Activated naive CD4-positive, alpha-beta T cell treated with anti-CD3 and anti-CD28 coated beads, Interleukin-2, amount 50 U/mL, for 24 hours (primary cell): Measurements from ENCODE around the gene ARF6.
"Not testable (repeated sequence)": the region's sequence is repeated elsewhere in the genome, so short reads cannot be mapped to it uniquely, and the experiment has no call there.

Experiments used
- H3K27ac Mint-ChIP-seq: one replicate; pipeline ENCODE4 v1.8.0; 2021; ENCODE audit warnings: mild to moderate bottlenecking, mixed read lengths
- H3K27me3 Mint-ChIP-seq: one replicate; pipeline ENCODE4 v1.8.0; 2021; ENCODE audit warnings: mixed read lengths
- H3K36me3 Mint-ChIP-seq: one replicate; pipeline ENCODE4 v1.8.0; 2021; ENCODE audit warnings: mixed read lengths
- H3K4me1 Mint-ChIP-seq: one replicate; pipeline ENCODE4 v1.8.0; 2021; ENCODE audit warnings: mixed read lengths
- H3K4me3 Mint-ChIP-seq: one replicate; pipeline ENCODE4 v1.8.0; 2021; ENCODE audit warnings: mild to moderate bottlenecking, mixed read lengths
- H3K9me3 Mint-ChIP-seq: one replicate; pipeline ENCODE4 v1.8.0; 2021; ENCODE audit warnings: mixed read lengths

Gene ARF6

GRCh38 chr14:49918706-49919105 lies 25.8 kb downstream of the ARF6 start:
- Mint-ChIP-seq H3K4me3 (no peak overlapping the region), H3K9me3 (no peaks in the 10 kb centered on the region), H3K27ac (no peak overlapping the region), H3K36me3 (no peaks in the 10 kb centered on the region), H3K4me1 (peaks cover 8% of the 10 kb centered on the region), H3K27me3 (no peaks in the 10 kb centered on the region)

GRCh38 chr14:49919825-49920659 lies 27.2 kb downstream of the ARF6 start:
- no peaks in the 10 kb centered on the region for H3K36me3 Mint-ChIP-seq
- H3K4me3 Mint-ChIP-seq, result no peak overlapping the region
- H3K27me3 Mint-ChIP-seq, result no peaks in the 10 kb centered on the region
- no peak overlapping the region for H3K27ac Mint-ChIP-seq
- H3K9me3 Mint-ChIP-seq, result no peaks in the 10 kb centered on the region
- peaks cover 13% of the 10 kb centered on the region for H3K4me1 Mint-ChIP-seq

DNA sequence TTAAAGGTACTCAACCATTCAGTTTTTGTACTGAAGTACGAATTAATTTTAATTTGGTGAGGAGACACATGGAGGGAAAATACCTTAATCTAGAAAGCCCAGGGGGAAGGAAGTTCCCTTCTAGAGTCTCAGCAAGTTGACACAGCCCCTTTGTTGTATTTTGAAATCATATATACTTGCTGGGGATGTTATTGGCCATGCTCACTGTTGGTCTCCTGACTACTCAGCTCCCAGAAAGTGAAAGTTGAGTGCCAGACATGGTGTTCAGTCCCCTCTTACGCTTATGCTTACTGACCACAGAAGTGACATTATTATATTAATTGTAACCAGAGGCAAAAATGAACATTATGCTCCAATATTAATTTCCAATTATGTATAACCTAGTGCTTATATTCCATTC lies 28.1 kb downstream of the ARF6 start:
- Mint-ChIP-seq H3K4me1 (peaks cover 12% of the 10 kb centered on the region), H3K36me3 (no peaks in the 10 kb centered on the region), H3K9me3 (no peaks in the 10 kb centered on the region), H3K27me3 (no peaks in the 10 kb centered on the region), H3K4me3 (no peak overlapping the region), H3K27ac (no peak overlapping the region)

GRCh38 chr14:49921401-49921800 lies 28.5 kb downstream of the ARF6 start:
- H3K36me3 Mint-ChIP-seq, result no peaks in the 10 kb centered on the region
- H3K9me3 Mint-ChIP-seq, result no peaks in the 10 kb centered on the region

GRCh38 chr14:49923442-49923841 lies 30.6 kb downstream of the ARF6 start:
- peak overlapping the region; percentile 13 for H3K27ac Mint-ChIP-seq
- H3K36me3 Mint-ChIP-seq, result no peaks in the 10 kb centered on the region
- H3K27me3 Mint-ChIP-seq, result no peaks in the 10 kb centered on the region
- H3K9me3 Mint-ChIP-seq, result no peaks in the 10 kb centered on the region
- H3K4me1 Mint-ChIP-seq, result peaks cover 12% of the 10 kb centered on the region
- no peak overlapping the region for H3K4me3 Mint-ChIP-seq

More at GRCh38 chr14:49921401-49921800, 28.5 kb downstream of the ARF6 start:
- no peak overlapping the region for H3K4me3 Mint-ChIP-seq
- H3K4me1 Mint-ChIP-seq, result peaks cover 12% of the 10 kb centered on the region
- no peak overlapping the region for H3K27ac Mint-ChIP-seq
- no peaks in the 10 kb centered on the region for H3K27me3 Mint-ChIP-seq

DNA sequence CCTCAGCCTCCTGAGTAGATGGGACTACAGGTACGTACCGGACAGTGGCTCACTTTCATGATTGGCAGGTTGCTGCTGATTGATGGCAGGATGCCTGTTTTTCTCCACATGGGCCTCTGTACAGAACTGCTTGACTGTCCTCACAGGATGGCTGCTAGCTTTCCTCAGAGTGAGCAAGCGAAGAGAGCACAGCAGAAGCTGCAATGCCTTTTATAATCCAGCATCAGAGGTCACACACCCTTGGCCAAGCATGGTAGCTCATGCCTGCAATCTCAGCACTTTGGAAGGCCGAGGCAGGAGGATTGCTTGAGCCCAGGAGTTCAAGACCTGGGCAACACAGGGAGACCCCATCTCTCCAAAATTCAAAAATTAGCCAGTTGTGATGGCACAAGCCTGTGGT lies 31.0 kb downstream of the ARF6 start:
- Mint-ChIP-seq H3K27me3 (no peaks in the 10 kb centered on the region), H3K36me3 (no peaks in the 10 kb centered on the region), H3K4me3 (no peak overlapping the region), H3K4me1 (peaks cover 12% of the 10 kb centered on the region), H3K9me3 (no peaks in the 10 kb centered on the region), H3K27ac (peak overlapping the region; percentile 13)

- no peak overlapping the region for H3K27ac Mint-ChIP-seq
- no peaks in the 10 kb centered on the region for H3K36me3 Mint-ChIP-seq
- H3K27me3 Mint-ChIP-seq, result no peaks in the 10 kb centered on the region
- H3K4me1 Mint-ChIP-seq, result peaks cover 12% of the 10 kb centered on the region
- no peak overlapping the region for H3K4me3 Mint-ChIP-seq
- no peaks in the 10 kb centered on the region for H3K9me3 Mint-ChIP-seq
These were observed 32.0 kb downstream of the ARF6 start for GRCh38 chr14:49924852-49925251.

DNA sequence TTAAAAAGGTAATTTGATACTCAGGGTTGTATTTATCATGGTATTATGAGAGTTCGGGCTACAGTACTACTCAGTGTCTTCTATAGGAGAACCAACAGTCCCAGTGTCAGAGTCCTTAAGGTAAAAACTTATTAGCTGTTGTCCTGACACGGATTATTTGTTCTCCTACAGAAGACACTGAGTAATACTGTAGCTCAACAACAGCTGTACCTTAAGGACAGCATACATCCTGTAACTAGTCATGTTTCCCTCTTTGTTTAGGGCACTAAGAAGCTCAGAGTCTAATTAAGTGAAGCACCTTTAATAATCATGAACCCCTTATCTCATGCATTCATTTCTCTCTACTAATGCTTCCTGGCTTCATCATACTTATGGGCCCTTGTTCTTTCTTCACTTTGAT lies 33.9 kb downstream of the ARF6 start:
- Mint-ChIP-seq H3K9me3 (no peaks in the 10 kb centered on the region), H3K4me3 (no peak overlapping the region), H3K27me3 (no peaks in the 10 kb centered on the region), H3K36me3 (no peaks in the 10 kb centered on the region), H3K27ac (no peak overlapping the region), H3K4me1 (peaks cover 17% of the 10 kb centered on the region)

- Mint-ChIP-seq H3K4me3 (no peak overlapping the region), H3K27me3 (no peaks in the 10 kb centered on the region), H3K36me3 (no peaks in the 10 kb centered on the region), H3K27ac (no peak overlapping the region), H3K4me1 (peaks cover 17% of the 10 kb centered on the region), H3K9me3 (no peaks in the 10 kb centered on the region)
These were observed 35.1 kb downstream of the ARF6 start for GRCh38 chr14:49928015-49928414.

GRCh38 chr14:49930720-49931119 lies 37.8 kb downstream of the ARF6 start:
- H3K4me1 Mint-ChIP-seq, result peaks cover 5% of the 10 kb centered on the region
- peak overlapping the region; percentile 37 for H3K27ac Mint-ChIP-seq
- H3K4me3 Mint-ChIP-seq, result no peak overlapping the region
- H3K36me3 Mint-ChIP-seq, result no peaks in the 10 kb centered on the region
- no peaks in the 10 kb centered on the region for H3K9me3 Mint-ChIP-seq
- H3K27me3 Mint-ChIP-seq, result no peaks in the 10 kb centered on the region

DNA sequence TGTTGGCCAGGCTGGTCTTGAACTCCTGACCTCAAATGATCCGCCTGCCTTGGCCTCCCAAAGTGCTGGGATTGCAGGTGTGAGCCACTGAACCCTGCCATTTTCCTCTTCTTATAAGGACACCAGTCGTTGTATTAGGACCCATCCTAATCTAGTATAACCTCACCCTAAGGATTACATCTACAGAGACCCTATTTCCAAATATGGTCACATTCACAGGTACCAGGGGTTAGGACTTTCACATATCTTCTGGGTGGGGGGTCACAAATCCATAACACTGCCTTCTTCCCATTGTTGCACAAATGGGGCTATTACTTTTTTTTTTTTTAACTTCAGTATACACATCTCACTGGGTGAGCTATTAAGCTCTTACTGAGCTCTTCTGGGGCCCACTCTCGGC lies 38.6 kb downstream of the ARF6 start:
- Mint-ChIP-seq H3K27me3 (no peaks in the 10 kb centered on the region), H3K4me1 (peaks cover 10% of the 10 kb centered on the region), H3K27ac (no peak overlapping the region), H3K9me3 (peaks cover 4% of the 10 kb centered on the region), H3K4me3 (no peak overlapping the region), H3K36me3 (peaks cover 2% of the 10 kb centered on the region)

- Mint-ChIP-seq H3K9me3 (peaks cover 8% of the 10 kb centered on the region), H3K36me3 (peaks cover 6% of the 10 kb centered on the region), H3K4me1 (peaks cover 15% of the 10 kb centered on the region), H3K4me3 (no peak overlapping the region), H3K27me3 (no peaks in the 10 kb centered on the region), H3K27ac (no peak overlapping the region)
These were observed 40.2 kb downstream of the ARF6 start for GRCh38 chr14:49933128-49933527.

DNA sequence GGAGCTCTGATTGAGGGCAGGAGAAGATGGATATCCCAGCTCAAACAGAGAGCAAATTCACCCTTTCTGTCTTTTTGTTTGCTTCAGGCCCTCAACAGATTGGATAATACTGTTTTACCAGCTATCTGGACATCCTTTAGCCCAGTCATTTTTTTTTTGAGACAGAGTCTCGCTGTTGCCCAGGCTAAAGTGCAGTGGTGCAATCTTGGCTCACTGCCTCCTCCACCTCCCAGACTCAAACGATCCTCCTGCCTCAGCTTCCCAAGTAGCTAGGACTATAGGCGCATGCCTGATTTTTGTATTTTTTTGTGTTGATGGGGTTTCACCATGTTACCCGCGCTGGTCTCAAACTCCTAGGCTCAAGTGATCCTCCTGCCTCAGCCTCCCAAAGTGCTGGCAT lies 40.8 kb downstream of the ARF6 start:
- peak overlapping the region; percentile 23 for H3K27ac Mint-ChIP-seq
- H3K9me3 Mint-ChIP-seq, result peaks cover 8% of the 10 kb centered on the region
- H3K27me3 Mint-ChIP-seq, result no peaks in the 10 kb centered on the region
- H3K4me3 Mint-ChIP-seq, result no peak overlapping the region
- peaks cover 6% of the 10 kb centered on the region for H3K36me3 Mint-ChIP-seq
- peaks cover 15% of the 10 kb centered on the region for H3K4me1 Mint-ChIP-seq

DNA sequence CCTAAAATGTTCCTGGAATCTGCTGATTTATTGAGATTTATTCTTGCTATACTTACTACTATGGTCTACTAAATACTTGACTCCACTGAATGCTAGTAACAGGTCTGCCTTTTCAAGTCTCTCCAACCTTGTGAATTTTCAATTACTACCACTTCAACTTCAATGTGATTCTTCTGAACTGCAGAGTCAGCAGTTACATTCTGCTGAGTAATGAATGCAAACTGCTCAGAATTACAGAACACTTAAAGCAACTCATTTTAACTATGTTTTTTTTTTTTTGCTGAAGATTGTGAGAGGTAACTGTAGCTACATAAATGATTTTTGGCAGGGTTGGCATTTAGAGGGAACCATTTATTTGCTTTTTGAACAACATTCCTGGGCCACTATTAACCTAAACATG lies 41.8 kb downstream of the ARF6 start:
- Mint-ChIP-seq H3K4me1 (peaks cover 20% of the 10 kb centered on the region), H3K36me3 (peaks cover 8% of the 10 kb centered on the region), H3K27ac (no peak overlapping the region), H3K27me3 (no peaks in the 10 kb centered on the region), H3K9me3 (peaks cover 12% of the 10 kb centered on the region), H3K4me3 (no peak overlapping the region)

- Mint-ChIP-seq H3K4me3 (no peak overlapping the region), H3K27me3 (no peaks in the 10 kb centered on the region), H3K9me3 (peaks cover 12% of the 10 kb centered on the region), H3K4me1 (peaks cover 26% of the 10 kb centered on the region), H3K27ac (no peak overlapping the region), H3K36me3 (peaks cover 8% of the 10 kb centered on the region)
These were observed 42.6 kb downstream of the ARF6 start for GRCh38 chr14:49935526-49935925.

DNA sequence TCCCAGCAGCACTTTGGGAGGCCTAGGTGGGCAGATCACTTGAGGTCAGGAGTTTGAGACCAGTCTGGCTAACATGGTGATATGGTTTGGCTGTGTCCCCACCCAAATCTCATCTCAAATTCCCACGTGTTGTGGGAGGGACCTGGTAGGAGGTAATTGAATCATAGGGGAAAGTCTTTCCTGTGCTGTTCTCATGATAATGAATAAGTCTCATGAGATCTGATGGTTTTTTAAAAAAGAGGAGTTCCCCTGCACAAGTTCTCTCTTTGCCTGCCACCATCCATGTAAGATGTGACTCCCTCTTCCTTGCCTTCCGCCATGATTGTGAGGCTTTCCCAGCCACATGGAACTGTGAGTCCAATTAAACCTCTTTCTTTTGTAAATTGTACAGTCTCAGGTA lies 43.4 kb downstream of the ARF6 start:
- not testable (repeated sequence) for H3K27me3 Mint-ChIP-seq, H3K4me3 Mint-ChIP-seq, H3K36me3 Mint-ChIP-seq
- peaks cover 12% of the 10 kb centered on the region for H3K9me3 Mint-ChIP-seq
- peaks cover 30% of the 10 kb centered on the region for H3K4me1 Mint-ChIP-seq
- peak overlapping the region; percentile 60 for H3K27ac Mint-ChIP-seq

GRCh38 chr14:49936882-49937281 lies 44.0 kb downstream of the ARF6 start:
- not testable (repeated sequence) for H3K4me3 Mint-ChIP-seq, H3K27ac Mint-ChIP-seq, H3K36me3 Mint-ChIP-seq, H3K27me3 Mint-ChIP-seq
- H3K4me1 Mint-ChIP-seq, result peaks cover 33% of the 10 kb centered on the region
- peaks cover 12% of the 10 kb centered on the region for H3K9me3 Mint-ChIP-seq
